Caco-2 (cell line): ENCODE measurements around the gene TAL1. TPM values are rescaled to one million over a fixed set of nuclear protein-coding genes. Genes with fewer than 3 reads are reported as not detected.

Source experiments
- BruUV-seq: library from RNA; stranded (reverse); fragments of 400-500 nt; replicated peaks from 2 replicates; lab custom pipeline; 2021; lab: Mats Ljungman, UMichigan
- CTCF ChIA-PET: fragments of 300-600 bp; sonication (Branson Sonifier 250); formaldehyde crosslinking; loops from one replicate; lab custom pipeline; 2022; ENCODE audit warnings: antibody characterized with exemption; lab: Charles Lee
- POLR2A ChIA-PET: fragments of 300-600 bp; sonication (Branson Sonifier 250); formaldehyde crosslinking; loops from one replicate; lab custom pipeline; 2022; ENCODE audit warnings: antibody characterized with exemption; lab: Charles Lee
- DNase-seq, 2 experiments: peaks; one replicate each; pipeline versions ENCODE4 v3.0.0 to v3.0.0-alpha.2; 2020 to 2022
- H3K27me3 ChIP-seq: replicated peaks from 2 replicates; pipeline ENCODE4 v1.6.0; 2011; ENCODE audit warnings: low read length; ENCODE audit not compliant: control insufficient read depth, insufficient read depth
- H3K36me3 ChIP-seq: 2 replicates; pipeline ENCODE4 v1.5.1; 2011; ENCODE audit warnings: low read length; ENCODE audit not compliant: control insufficient read depth, insufficient read depth
- H3K4me1 ChIP-seq: fragments of 250-450 bp; sonication (Bioruptor Pico); 2 replicates; pipeline ENCODE4 v1.5.1; 2020; ENCODE audit warnings: mild to moderate bottlenecking
- H3K4me3 ChIP-seq: 2 replicates; pipeline ENCODE4 v1.5.1; 2011; ENCODE audit warnings: low read depth, mild to moderate bottlenecking, control low read depth, low read length
- H3K9me3 ChIP-seq: fragments of 250-450 bp; sonication (Bioruptor Pico); 2 replicates; pipeline ENCODE4 v1.5.1; 2020; ENCODE audit warnings: mild to moderate bottlenecking, moderate library complexity
- H3K27ac Mint-ChIP-seq: one replicate; pipeline ENCODE4 v1.8.0; 2022; ENCODE audit warnings: mixed read lengths; ENCODE audit not compliant: unreplicated experiment
- H3K27me3 Mint-ChIP-seq: one replicate; pipeline ENCODE4 v1.8.0; 2022; ENCODE audit warnings: mixed read lengths; ENCODE audit not compliant: insufficient read depth, unreplicated experiment
- H3K36me3 Mint-ChIP-seq: one replicate; pipeline ENCODE4 v1.8.0; 2022; ENCODE audit warnings: mild to moderate bottlenecking, mixed read lengths; ENCODE audit not compliant: insufficient read depth, unreplicated experiment
- H3K4me1 Mint-ChIP-seq: one replicate; pipeline ENCODE4 v1.8.0; 2022; ENCODE audit warnings: low read depth, mixed read lengths; ENCODE audit not compliant: unreplicated experiment
- H3K4me3 Mint-ChIP-seq: one replicate; pipeline ENCODE4 v1.8.0; 2022; ENCODE audit warnings: mild to moderate bottlenecking, moderate library complexity, mixed read lengths; ENCODE audit not compliant: unreplicated experiment
- H3K9me3 Mint-ChIP-seq: one replicate; pipeline ENCODE4 v1.8.0; 2022; ENCODE audit warnings: mixed read lengths; ENCODE audit not compliant: unreplicated experiment
- intact Hi-C: fragments of 100-400 bp; cut with micrococcal nuclease; formaldehyde crosslinking; loops from one replicate; pipeline ENCODE4 v1.10.0; 2022; ENCODE audit not compliant: unreplicated experiment
- total RNA-seq: library from RNA; stranded (reverse); gene quantifications from 2 replicates; pipeline ENCODE4 v1.2.3, GENCODE V29; 2022
- TF ChIP-seq, protein P1 (sequence below), 2 experiments: fragments of 200-600 bp in 1 of 2; IDR thresholded peaks; 1 replicate in 1 of 2; 2 replicates in 1 of 2; pipeline versions ENCODE4 v1.5.1 to v1.8.0; 2011 to 2022; ENCODE audit warnings: antibody characterized with exemption in 1 of 2, control low read depth in 1 of 2, inconsistent platforms in 1 of 2, low read depth in 1 of 2, low read length in 1 of 2, mild to moderate bottlenecking in 1 of 2, moderate library complexity in 1 of 2; ENCODE audit not compliant: insufficient read depth in 1 of 2, severe bottlenecking in 1 of 2, unreplicated experiment in 1 of 2

TAL1 gene
- total RNA-seq, 1 experiment from 2014 or later = 15.2 TPM

DNA sequence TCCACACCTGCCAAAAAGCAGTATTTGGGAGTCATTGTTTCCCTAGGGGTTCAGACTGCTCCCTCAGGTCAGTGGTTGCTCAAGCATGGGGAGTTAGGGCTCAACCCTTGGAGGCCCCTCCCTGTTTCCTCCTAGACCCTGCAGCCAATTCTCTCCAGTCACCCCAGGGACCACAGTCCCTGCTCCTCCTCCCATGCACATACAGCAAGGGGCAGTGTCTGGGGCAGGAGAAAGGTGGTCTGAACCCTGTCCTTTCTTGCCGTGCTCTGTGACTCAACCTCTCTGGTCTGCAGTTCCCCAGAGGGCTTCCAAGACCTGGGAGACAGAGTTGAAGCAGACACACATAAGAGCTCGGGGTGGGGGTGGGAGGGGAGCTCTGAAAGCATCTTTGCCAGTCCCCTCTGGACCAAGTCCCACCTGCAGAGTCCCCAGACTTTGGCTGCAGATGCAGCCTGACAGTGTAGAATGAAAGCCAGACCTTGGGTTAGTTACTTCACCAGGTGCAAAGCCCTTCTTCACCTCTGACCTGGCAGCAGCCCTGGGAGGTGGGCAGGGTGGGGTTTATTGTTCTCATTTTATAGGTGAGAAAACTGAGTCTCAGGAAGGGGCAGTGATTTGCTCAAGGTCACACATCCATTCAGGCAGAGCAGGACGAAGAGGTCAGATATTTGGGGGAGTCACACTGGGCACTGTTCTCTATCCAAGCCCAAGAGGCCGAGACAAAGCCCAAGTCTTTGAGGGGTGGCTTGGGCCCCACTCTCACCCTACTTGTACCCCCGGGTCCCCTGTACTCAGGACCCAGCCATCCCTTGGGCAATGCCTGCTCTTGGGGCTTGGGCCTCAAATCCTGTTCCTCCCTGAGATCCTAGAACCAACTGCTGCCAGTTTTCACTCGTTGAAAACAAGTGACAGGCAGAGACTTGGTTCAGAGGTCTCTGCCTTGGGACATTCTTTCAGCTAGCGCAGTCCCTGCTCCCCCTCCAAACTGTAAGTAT is 42.9 kb downstream of the TAL1 start:
- H3K9me3 Mint-ChIP-seq = no peaks in the 10 kb centered on the region
- intact Hi-C loops = no loop called here
- H3K4me3 ChIP-seq = no peak overlapping the region
- H3K9me3 ChIP-seq = no peaks in the 10 kb centered on the region; the same call in 1 of the 2 replicates
- H3K36me3 ChIP-seq = no peaks in the 10 kb centered on the region
- no peaks in the 10 kb centered on the region for H3K27me3 Mint-ChIP-seq
- no peak overlapping the region for H3K4me3 Mint-ChIP-seq
- peaks cover 47% of the 10 kb centered on the region for H3K4me1 Mint-ChIP-seq
- no peaks in the 10 kb centered on the region for H3K27me3 ChIP-seq
- TF ChIP-seq, protein P1, sequence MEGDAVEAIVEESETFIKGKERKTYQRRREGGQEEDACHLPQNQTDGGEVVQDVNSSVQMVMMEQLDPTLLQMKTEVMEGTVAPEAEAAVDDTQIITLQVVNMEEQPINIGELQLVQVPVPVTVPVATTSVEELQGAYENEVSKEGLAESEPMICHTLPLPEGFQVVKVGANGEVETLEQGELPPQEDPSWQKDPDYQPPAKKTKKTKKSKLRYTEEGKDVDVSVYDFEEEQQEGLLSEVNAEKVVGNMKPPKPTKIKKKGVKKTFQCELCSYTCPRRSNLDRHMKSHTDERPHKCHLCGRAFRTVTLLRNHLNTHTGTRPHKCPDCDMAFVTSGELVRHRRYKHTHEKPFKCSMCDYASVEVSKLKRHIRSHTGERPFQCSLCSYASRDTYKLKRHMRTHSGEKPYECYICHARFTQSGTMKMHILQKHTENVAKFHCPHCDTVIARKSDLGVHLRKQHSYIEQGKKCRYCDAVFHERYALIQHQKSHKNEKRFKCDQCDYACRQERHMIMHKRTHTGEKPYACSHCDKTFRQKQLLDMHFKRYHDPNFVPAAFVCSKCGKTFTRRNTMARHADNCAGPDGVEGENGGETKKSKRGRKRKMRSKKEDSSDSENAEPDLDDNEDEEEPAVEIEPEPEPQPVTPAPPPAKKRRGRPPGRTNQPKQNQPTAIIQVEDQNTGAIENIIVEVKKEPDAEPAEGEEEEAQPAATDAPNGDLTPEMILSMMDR (IDR thresholded peaks at IDR 0.05; ENCODE audit: insufficient read depth in 1 of 2, low read depth in 1 of 2, low read length in 1 of 2, severe bottlenecking in 1 of 2, unreplicated experiment in 1 of 2) = no peak
- H3K36me3 Mint-ChIP-seq = peaks cover 41% of the 10 kb centered on the region
- H3K27ac Mint-ChIP-seq = peak overlapping the region; percentile 98
- CTCF ChIA-PET = interaction anchor here (0.6 to 1.6 kb wide), 2 partner anchors 10 to 41 kb away, joined by 5 read pairs; no protein-coding TSS in a partner anchor
- DNase-seq = no peak
- H3K4me1 ChIP-seq = peaks cover 73% of the 10 kb centered on the region
- POLR2A ChIA-PET = interaction anchor here (0.6 kb wide), 1 partner anchor 9 kb away, joined by 8 read pairs; no protein-coding TSS in a partner anchor
- BruUV-seq = no TSS peak

DNA sequence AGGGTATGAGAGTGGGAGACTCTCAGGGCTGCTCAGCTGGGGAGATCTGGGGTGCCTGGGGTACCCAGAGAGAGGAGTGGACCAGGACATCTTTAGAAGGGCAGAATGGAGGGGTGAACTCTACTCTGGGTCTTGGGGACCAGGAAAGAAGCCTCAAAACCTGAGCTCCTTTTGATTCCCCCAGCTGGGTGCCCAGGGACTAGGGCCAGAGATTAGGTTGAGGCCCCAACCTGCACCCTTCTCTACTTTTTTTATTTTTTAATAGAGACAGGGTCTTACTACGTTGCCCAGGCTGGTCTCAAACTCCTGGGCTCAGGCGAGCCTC is 44.1 kb downstream of the TAL1 start:
- ChIA-PET CTCF (interaction anchor here (1.2 to 1.6 kb wide), 2 partner anchors 8 to 9 kb away, joined by 5 read pairs; no protein-coding TSS in a partner anchor), POLR2A (interaction anchor here (0.6 kb wide), 1 partner anchor 126 kb away, joined by 3 read pairs; the partner anchor contains the start of gene STIL)
- peaks cover 45% of the 10 kb centered on the region for H3K4me1 Mint-ChIP-seq
- H3K27ac Mint-ChIP-seq = peak overlapping the region; percentile 98
- Histone ChIP-seq H3K4me3 (no peak overlapping the region), H3K9me3 (no peaks in the 10 kb centered on the region; the same call in 1 of the 2 replicates), H3K4me1 (peaks cover 66% of the 10 kb centered on the region), H3K36me3 (no peaks in the 10 kb centered on the region), H3K27me3 (no peaks in the 10 kb centered on the region)
- peak overlapping the region; percentile 36 for H3K4me3 Mint-ChIP-seq
- no peaks in the 10 kb centered on the region for H3K27me3 Mint-ChIP-seq
- no peak for DNase-seq
- no TSS peak for BruUV-seq
- TF ChIP-seq, protein P1 (IDR thresholded peaks at IDR 0.05; ENCODE audit: insufficient read depth in 1 of 2, low read depth in 1 of 2, low read length in 1 of 2, severe bottlenecking in 1 of 2, unreplicated experiment in 1 of 2) = no peak
- intact Hi-C loops = no loop called here
- H3K36me3 Mint-ChIP-seq = peaks cover 51% of the 10 kb centered on the region
- H3K9me3 Mint-ChIP-seq = no peaks in the 10 kb centered on the region

DNA sequence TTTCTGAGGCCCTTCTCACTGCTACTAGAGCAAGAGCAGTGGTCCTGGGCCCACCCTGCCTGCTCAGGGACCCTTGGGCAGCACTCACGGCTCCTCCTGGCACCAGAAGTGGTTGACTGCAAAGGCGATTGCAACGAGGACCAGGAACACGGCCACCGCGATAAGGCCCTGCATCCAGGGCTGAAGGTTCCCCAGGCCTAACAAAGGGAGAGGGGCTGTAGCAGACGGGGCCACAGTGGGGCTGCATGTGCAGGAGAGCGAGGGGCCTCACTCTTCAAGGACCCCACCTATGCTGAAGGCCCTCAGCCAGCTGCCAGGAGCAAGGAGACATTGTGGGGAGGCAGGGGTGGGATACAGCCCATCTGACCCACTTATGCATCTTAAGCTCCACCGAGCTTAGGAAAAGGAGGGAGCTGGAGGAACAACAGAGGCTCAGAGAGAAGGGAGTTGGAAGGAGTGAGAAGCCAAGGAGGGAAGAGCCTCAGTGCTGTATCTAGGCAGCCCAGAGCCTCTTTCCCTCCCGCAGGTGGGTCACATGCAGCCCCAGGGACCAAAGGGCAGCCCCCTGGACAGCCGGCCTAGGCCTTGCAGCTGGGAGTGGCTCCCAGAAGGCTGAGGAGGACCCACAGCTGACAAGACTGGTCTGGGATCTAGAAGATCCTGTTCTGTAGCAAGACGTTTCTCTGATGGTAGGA is 44.6 kb downstream of the TAL1 start:
- Histone ChIP-seq H3K4me3 (no peak overlapping the region), H3K4me1 (peaks cover 62% of the 10 kb centered on the region), H3K9me3 (no peaks in the 10 kb centered on the region; the same call in 1 of the 2 replicates), H3K27me3 (no peaks in the 10 kb centered on the region), H3K36me3 (no peaks in the 10 kb centered on the region)
- ChIA-PET POLR2A (interaction anchor here (0.6 kb wide), 1 partner anchor 127 kb away, joined by 3 read pairs; the partner anchor contains the start of gene STIL), CTCF (interaction anchor here (1.2 to 1.6 kb wide), 2 partner anchors 8 kb away, joined by 5 read pairs; no protein-coding TSS in a partner anchor)
- no peaks in the 10 kb centered on the region for H3K27me3 Mint-ChIP-seq
- intact Hi-C loops = no loop called here
- no peaks in the 10 kb centered on the region for H3K9me3 Mint-ChIP-seq
- BruUV-seq = no TSS peak
- peak; percentile 64 to 80 for DNase-seq
- TF ChIP-seq, protein P1 (IDR thresholded peaks at IDR 0.05; ENCODE audit: insufficient read depth in 1 of 2, low read depth in 1 of 2, low read length in 1 of 2, severe bottlenecking in 1 of 2, unreplicated experiment in 1 of 2) = no peak
- peaks cover 51% of the 10 kb centered on the region for H3K36me3 Mint-ChIP-seq
- H3K4me3 Mint-ChIP-seq = peak overlapping the region; percentile 36
- H3K27ac Mint-ChIP-seq = peak overlapping the region; percentile 98
- peaks cover 41% of the 10 kb centered on the region for H3K4me1 Mint-ChIP-seq
